OCI-LY3 (cell line): ENCODE data around the gene NEIL3.
A peak's percentile ranks its signal among the peaks of the same experiment; 100 is the strongest.

ENCODE experiments used
- H2AFZ ChIP-seq: fragments of 200-600, 300-600 bp; shearing (Covaris generic); 2 replicates; pipeline ENCODE4 v1.6.0; 2014; ENCODE audit warnings: antibody characterized with exemption, low read depth, low read length
- H3K27ac ChIP-seq: fragments of 200-600, 300-600 bp; sonication (generic); 2 replicates; pipeline ENCODE4 v1.5.1; 2014; ENCODE audit warnings: mild to moderate bottlenecking, low read length, moderate library complexity, mixed read lengths
- H3K27me3 ChIP-seq: fragments of 200-600, 300-600 bp; sonication (generic); 2 replicates; pipeline ENCODE4 v1.6.1; 2014; ENCODE audit warnings: low read depth, low read length, mixed read lengths
- H3K36me3 ChIP-seq: fragments of 200-600, 300-600 bp; sonication (generic); replicated peaks from 2 replicates; pipeline ENCODE3; 2014; ENCODE audit warnings: low read depth, low read length, mixed read lengths
- H3K4me1 ChIP-seq: fragments of 300-600, 200-600 bp; sonication (generic); 2 replicates; pipeline ENCODE4 v1.6.1; 2014; ENCODE audit warnings: low read length, mixed read lengths
- H3K4me2 ChIP-seq: fragments of 200-600, 300-600 bp; sonication (generic); 2 replicates; pipeline ENCODE4 v1.6.1; 2014; ENCODE audit warnings: low read length, mixed read lengths
- H3K4me3 ChIP-seq: fragments of 300-600, 200-600 bp; sonication (generic); 2 replicates; pipeline ENCODE4 v1.5.1; 2014; ENCODE audit warnings: antibody characterized with exemption, mild to moderate bottlenecking, low read length, moderate library complexity
- H3K79me2 ChIP-seq: fragments of 300-600, 200-600 bp; shearing (Covaris generic); 2 replicates; pipeline ENCODE4 v1.6.1; 2014; ENCODE audit warnings: mild to moderate bottlenecking, low read length, mixed read lengths
- H3K9ac ChIP-seq: fragments of 300-600, 200-600 bp; shearing (Covaris generic); 2 replicates; pipeline ENCODE4 v1.6.0; 2014; ENCODE audit warnings: mild to moderate bottlenecking, low read length, moderate library complexity
- H3K9me3 ChIP-seq: fragments of 200-600, 300-600 bp; shearing (Covaris generic); 2 replicates; pipeline ENCODE4 v1.6.1; 2014; ENCODE audit warnings: low read length, mixed read lengths; ENCODE audit not compliant: insufficient read depth
- H4K20me1 ChIP-seq: fragments of 200-600, 300-600 bp; sonication (generic); 2 replicates; pipeline ENCODE4 v1.6.1; 2016; ENCODE audit warnings: low read length, mixed read lengths; ENCODE audit not compliant: insufficient read depth
- EZH2phosphoT487 ChIP-seq: fragments of 200-600 bp; shearing (Covaris generic); IDR thresholded peaks from 2 replicates; pipeline ENCODE4 v1.6.1; 2018; ENCODE audit warnings: antibody characterized with exemption, mixed run types, low read depth
- TF ChIP-seq, protein P1 (sequence below): fragments of 200-600, 300-600 bp; sonication (generic); IDR thresholded peaks from 2 replicates; pipeline ENCODE4 v1.5.1; 2014; ENCODE audit warnings: antibody characterized with exemption, low read length, low read depth

NEIL3 gene

DNA sequence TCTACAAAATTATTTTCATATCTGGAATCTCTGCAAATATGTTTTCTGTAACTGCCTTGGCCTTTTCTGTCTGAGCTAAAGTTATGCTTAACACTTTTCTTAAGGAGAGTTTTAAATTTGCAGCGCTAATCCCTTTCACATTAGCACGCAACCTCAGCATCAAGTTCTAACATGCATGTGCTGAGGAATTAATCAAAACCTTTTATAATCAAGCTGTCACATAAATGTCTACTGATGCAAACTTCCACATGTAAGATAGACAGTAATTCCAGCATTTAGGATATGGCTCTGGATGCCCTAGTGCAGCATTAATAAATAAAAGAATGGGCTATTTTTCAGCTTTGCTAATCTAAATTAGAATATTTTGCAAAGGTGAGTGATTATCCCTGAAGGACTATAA is 17.5 kb upstream of the NEIL3 start:
- Histone ChIP-seq H3K4me1 (peaks cover 6% of the 10 kb centered on the region; the same call in 1 of the 2 replicates), H3K27me3 (no peaks in the 10 kb centered on the region), H3K4me3 (no peak overlapping the region), H3K9ac (no peak overlapping the region), H2AFZ (no peak overlapping the region), H3K4me2 (no peak overlapping the region), H4K20me1 (no peaks in the 10 kb centered on the region), H3K9me3 (no peaks in the 10 kb centered on the region), H3K27ac (no peak overlapping the region), H3K36me3 (no peaks in the 10 kb centered on the region), H3K79me2 (no peaks in the 10 kb centered on the region)
- TF ChIP-seq, protein P1, sequence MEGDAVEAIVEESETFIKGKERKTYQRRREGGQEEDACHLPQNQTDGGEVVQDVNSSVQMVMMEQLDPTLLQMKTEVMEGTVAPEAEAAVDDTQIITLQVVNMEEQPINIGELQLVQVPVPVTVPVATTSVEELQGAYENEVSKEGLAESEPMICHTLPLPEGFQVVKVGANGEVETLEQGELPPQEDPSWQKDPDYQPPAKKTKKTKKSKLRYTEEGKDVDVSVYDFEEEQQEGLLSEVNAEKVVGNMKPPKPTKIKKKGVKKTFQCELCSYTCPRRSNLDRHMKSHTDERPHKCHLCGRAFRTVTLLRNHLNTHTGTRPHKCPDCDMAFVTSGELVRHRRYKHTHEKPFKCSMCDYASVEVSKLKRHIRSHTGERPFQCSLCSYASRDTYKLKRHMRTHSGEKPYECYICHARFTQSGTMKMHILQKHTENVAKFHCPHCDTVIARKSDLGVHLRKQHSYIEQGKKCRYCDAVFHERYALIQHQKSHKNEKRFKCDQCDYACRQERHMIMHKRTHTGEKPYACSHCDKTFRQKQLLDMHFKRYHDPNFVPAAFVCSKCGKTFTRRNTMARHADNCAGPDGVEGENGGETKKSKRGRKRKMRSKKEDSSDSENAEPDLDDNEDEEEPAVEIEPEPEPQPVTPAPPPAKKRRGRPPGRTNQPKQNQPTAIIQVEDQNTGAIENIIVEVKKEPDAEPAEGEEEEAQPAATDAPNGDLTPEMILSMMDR = no peak
- no peak for TF ChIP-seq EZH2phosphoT487

DNA sequence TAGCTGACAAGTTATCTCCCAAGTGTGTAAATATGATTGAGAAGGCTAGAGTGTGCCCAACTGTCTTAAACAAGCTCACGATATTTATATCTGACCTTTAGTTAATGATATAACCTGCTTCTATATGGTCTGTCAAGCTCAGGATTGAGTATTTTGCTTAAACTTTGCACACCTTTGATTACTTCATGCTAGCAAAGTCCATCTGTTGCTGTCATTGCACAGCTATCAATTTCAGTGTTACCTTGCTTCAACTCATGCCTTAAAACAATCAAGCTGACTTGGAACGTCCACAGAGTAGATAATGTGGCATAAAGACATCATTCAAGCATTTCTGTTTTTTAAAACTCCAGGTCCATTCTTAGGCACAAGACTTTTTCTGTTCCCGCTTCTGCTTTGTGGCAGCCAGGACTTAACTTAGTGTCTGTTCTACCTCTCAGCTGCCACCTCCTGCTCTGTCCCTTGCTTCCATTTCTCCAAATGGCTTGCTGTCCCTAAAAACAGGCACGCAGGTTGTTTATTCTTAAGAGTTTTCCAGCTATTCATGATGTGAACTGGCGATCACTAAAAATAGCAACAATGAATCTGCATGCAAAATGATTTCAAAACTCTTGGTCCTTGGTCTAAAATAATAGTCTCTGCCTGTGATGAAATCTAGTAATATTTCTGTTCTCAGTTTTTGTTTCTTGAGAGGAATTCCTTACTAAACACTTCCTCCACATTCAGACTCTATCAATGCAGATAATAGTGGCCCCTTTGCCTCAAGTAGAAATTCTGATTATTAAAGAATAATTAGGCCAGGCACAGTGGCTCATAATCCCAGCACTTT is 16.3 kb upstream of the NEIL3 start:
- H3K27ac ChIP-seq = no peak overlapping the region
- H3K36me3 ChIP-seq = peaks cover 5% of the 10 kb centered on the region
- H3K79me2 ChIP-seq = no peaks in the 10 kb centered on the region
- H3K27me3 ChIP-seq = no peaks in the 10 kb centered on the region
- no peak overlapping the region for H3K4me3 ChIP-seq
- no peaks in the 10 kb centered on the region for H4K20me1 ChIP-seq
- TF ChIP-seq, protein P1 = no peak
- TF ChIP-seq EZH2phosphoT487 = no peak
- H3K9me3 ChIP-seq = peaks cover 8% of the 10 kb centered on the region; the same call in 1 of the 2 replicates
- peaks cover 6% of the 10 kb centered on the region; the same call in 1 of the 2 replicates for H3K4me1 ChIP-seq
- H3K9ac ChIP-seq = no peak overlapping the region
- no peak overlapping the region for H2AFZ ChIP-seq
- H3K4me2 ChIP-seq = no peak overlapping the region

DNA sequence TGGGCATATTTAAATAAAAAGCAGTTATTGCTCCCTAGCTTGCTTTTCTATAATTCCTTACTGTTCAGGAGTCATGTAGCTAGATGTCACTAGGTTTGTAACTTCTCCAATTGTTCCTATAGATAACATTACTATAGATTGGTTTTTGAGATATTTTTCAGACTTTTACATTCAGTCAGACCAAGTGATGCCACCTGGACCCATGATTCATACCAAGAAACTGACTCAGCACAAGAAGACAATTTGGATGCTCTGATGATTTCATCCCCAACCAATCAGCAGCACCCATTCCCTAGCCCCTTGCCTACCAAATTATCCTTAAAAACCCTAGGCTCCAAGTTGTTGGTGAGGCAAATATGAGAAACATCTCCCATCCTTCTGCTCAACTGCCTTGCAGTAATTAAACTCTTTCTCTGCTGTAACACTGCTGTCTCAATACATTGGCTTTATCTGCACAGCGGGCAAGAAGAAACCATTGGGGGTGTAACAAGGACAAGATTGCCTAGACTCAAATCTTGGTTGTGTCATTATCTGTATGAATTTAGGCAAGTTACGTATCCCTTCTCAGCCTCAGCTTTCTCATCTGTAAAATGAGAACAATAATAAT is 11.8 kb upstream of the NEIL3 start:
- no peak overlapping the region for H3K4me2 ChIP-seq
- peaks cover 6% of the 10 kb centered on the region; the same call in 1 of the 2 replicates for H3K4me1 ChIP-seq
- no peak overlapping the region for H2AFZ ChIP-seq
- H4K20me1 ChIP-seq = no peaks in the 10 kb centered on the region
- no peak for TF ChIP-seq EZH2phosphoT487
- TF ChIP-seq, protein P1 = no peak
- no peaks in the 10 kb centered on the region for H3K27me3 ChIP-seq
- peaks cover 8% of the 10 kb centered on the region; the same call in 1 of the 2 replicates for H3K9me3 ChIP-seq
- H3K36me3 ChIP-seq = peaks cover 5% of the 10 kb centered on the region
- no peak overlapping the region for H3K4me3 ChIP-seq
- H3K27ac ChIP-seq = no peak overlapping the region
- H3K79me2 ChIP-seq = no peaks in the 10 kb centered on the region
- H3K9ac ChIP-seq = no peak overlapping the region

DNA sequence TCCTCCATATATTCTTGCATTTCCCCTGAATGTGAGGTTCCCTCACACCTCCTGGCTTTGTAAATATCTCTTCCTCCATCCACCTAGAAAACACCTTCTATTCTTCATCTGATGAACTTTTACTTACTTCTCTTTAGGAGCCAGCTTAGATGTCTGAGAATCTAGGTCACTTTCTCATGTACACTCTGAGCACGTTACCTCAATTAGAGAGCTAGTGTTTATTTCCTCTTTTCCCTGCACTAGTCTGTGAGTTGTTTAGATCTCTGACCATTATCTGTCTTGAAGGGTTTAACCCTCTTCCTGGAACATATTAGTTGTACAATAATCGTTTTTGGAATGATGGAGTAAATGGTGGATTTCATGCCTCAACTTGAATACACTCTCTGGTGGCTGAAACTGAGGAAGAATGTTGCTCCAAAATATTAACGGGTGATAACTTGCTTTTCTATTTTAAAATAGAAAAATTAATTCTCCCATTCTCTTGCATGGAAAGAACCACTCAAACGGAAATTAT is 8.5 kb upstream of the NEIL3 start:
- no peak overlapping the region for H3K27ac ChIP-seq
- no peaks in the 10 kb centered on the region for H3K79me2 ChIP-seq
- H3K36me3 ChIP-seq = peaks cover 5% of the 10 kb centered on the region
- 0 out of 2 replicates have a peak overlapping the region, but pooled peaks have one; percentile 1 for H3K4me2 ChIP-seq
- peaks cover 8% of the 10 kb centered on the region; the same call in 1 of the 2 replicates for H3K9me3 ChIP-seq
- H4K20me1 ChIP-seq = no peaks in the 10 kb centered on the region
- no peak for TF ChIP-seq EZH2phosphoT487
- TF ChIP-seq, protein P1 = no peak
- H3K27me3 ChIP-seq = no peaks in the 10 kb centered on the region
- H3K9ac ChIP-seq = no peak overlapping the region
- peak overlapping the region; percentile 29 for H2AFZ ChIP-seq
- no peaks in the 10 kb centered on the region for H3K4me1 ChIP-seq
- H3K4me3 ChIP-seq = no peak overlapping the region
